BE2C (cell line): Measurements from ENCODE around the gene TGM4.

Source experiments
- DNase-seq: peaks from one replicate; pipeline ENCODE4 v3.0.0-alpha.2; 2020
- H3K27me3 ChIP-seq: fragments of 250-450 bp; sonication (Bioruptor Pico); 2 replicates; pipeline ENCODE4 v1.5.1; 2020; ENCODE audit warnings: mild to moderate bottlenecking
- H3K36me3 ChIP-seq: fragments of 250-450 bp; sonication (Bioruptor Pico); 2 replicates; pipeline ENCODE4 v1.5.1; 2020; ENCODE audit warnings: mild to moderate bottlenecking
- H3K4me1 ChIP-seq: fragments of 250-450 bp; sonication (Bioruptor Pico); 2 replicates; pipeline ENCODE4 v1.5.1; 2020
- H3K4me3 ChIP-seq: 2 replicates; pipeline ENCODE4 v1.5.1; 2011; ENCODE audit warnings: low read depth, low read length
- H3K9me3 ChIP-seq: fragments of 250-450 bp; sonication (Bioruptor Pico); 2 replicates; pipeline ENCODE4 v1.5.1; 2020
- TF ChIP-seq, protein P1 (sequence below): IDR thresholded peaks from 2 replicates; pipeline ENCODE4 v1.5.1; 2012; ENCODE audit warnings: mild to moderate bottlenecking, low read depth, low read length

TGM4 gene

DNA sequence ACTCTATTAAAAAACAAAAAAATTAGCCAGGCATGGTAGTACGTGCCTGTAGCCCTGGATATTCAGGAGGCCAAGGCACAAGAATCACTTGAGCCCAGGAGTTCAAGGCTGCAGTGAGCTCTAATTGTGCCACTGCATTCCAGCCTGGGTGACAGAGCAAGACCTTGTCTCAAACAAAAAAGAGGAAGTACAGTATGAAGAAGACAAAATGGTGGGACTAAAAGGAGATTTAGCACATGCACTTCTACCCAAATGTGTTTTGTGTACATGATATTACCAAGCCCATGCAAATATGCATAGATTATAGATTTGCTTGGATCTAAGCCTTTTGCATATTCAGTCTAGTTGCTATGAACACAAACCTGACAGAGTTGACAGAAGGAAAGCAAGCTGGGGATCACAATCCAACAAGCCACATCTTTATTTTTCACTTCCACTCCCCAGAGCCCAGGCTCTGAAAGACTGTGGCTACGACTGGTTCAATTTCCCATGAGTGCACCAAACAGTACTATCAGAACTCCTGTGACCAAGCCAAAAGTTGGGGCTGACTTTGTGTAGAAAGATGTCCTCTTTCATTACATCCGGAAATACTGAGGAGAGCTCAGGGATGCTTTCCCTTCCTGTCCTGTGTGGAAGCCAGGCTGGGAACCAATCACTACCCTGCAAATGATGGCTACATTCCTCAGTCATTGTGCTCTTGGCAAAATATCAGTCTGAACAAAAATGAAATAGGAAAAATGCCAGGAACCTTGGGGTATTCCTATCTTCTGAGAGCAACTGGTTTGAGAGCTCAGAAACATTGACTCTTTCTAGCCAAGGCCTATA is 49.4 kb downstream of the TGM4 start:
- TF ChIP-seq, protein P1, sequence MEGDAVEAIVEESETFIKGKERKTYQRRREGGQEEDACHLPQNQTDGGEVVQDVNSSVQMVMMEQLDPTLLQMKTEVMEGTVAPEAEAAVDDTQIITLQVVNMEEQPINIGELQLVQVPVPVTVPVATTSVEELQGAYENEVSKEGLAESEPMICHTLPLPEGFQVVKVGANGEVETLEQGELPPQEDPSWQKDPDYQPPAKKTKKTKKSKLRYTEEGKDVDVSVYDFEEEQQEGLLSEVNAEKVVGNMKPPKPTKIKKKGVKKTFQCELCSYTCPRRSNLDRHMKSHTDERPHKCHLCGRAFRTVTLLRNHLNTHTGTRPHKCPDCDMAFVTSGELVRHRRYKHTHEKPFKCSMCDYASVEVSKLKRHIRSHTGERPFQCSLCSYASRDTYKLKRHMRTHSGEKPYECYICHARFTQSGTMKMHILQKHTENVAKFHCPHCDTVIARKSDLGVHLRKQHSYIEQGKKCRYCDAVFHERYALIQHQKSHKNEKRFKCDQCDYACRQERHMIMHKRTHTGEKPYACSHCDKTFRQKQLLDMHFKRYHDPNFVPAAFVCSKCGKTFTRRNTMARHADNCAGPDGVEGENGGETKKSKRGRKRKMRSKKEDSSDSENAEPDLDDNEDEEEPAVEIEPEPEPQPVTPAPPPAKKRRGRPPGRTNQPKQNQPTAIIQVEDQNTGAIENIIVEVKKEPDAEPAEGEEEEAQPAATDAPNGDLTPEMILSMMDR: no peak
- no peaks in the 10 kb centered on the region for H3K4me1 ChIP-seq
- no peaks in the 10 kb centered on the region for H3K36me3 ChIP-seq
- no peak overlapping the region for H3K4me3 ChIP-seq
- H3K27me3 ChIP-seq: no peaks in the 10 kb centered on the region
- DNase-seq: no peak
- no peaks in the 10 kb centered on the region for H3K9me3 ChIP-seq

- TF ChIP-seq, protein P1: no peak
- Histone ChIP-seq H3K4me1 (no peaks in the 10 kb centered on the region), H3K4me3 (no peak overlapping the region), H3K36me3 (no peaks in the 10 kb centered on the region), H3K27me3 (no peaks in the 10 kb centered on the region), H3K9me3 (no peaks in the 10 kb centered on the region)
- no peak for DNase-seq
Observed at GRCh38 chr3:44924457-44925084, 50.2 kb downstream of the TGM4 start.

DNA sequence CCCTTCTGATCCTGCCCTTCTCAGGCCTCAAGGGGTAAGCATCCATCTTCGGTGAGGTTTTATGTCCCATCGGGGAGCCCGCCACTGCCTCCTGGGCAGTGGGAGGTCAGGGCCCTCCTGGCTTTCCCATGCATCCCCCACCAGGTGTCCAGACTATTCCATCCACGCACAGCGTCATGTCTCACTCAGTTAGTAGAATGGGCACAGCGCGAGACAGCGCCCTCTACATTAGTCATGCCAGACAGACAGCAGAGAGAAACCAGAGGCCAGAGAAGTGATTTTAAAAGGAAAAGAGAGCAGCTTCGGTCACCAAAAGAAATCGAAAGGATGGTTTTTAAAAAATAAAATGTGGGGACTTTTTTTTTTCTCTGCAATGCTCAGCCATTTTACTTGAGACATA is 51.8 kb downstream of the TGM4 start:
- no peaks in the 10 kb centered on the region for H3K36me3 ChIP-seq
- DNase-seq: no peak
- no peaks in the 10 kb centered on the region for H3K9me3 ChIP-seq
- no peaks in the 10 kb centered on the region for H3K27me3 ChIP-seq
- TF ChIP-seq, protein P1: no peak
- no peak overlapping the region for H3K4me3 ChIP-seq
- H3K4me1 ChIP-seq: no peaks in the 10 kb centered on the region

GRCh38 chr3:44926921-44927320 is 52.5 kb downstream of the TGM4 start:
- no peaks in the 10 kb centered on the region for H3K9me3 ChIP-seq
- H3K27me3 ChIP-seq: no peaks in the 10 kb centered on the region
- H3K36me3 ChIP-seq: no peaks in the 10 kb centered on the region
- H3K4me1 ChIP-seq: no peaks in the 10 kb centered on the region
- TF ChIP-seq, protein P1: no peak
- DNase-seq: no peak
- H3K4me3 ChIP-seq: no peak overlapping the region

DNA sequence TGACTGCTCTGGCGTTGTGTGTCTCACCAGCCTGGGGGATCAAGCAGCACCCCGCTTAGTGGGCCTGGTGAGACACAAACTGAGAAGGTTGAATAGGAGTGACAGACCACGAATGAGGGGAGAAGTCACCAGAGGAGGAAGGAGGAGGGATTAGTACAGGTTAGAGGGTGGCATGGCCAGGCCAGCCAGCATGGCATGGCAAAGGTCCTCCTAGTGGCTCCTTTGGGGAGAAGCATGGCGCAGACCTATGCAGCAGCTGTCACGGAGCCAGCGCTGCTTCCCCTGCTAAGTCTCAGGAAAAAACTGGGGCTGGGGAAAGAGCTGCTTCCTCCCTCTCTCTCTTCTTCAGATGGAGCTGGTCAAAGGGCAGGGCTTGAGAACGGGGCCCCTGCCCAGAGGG is 53.0 kb downstream of the TGM4 start:
- Histone ChIP-seq H3K4me3 (no peak overlapping the region), H3K9me3 (no peaks in the 10 kb centered on the region), H3K4me1 (no peaks in the 10 kb centered on the region), H3K27me3 (no peaks in the 10 kb centered on the region), H3K36me3 (no peaks in the 10 kb centered on the region)
- TF ChIP-seq, protein P1: no peak
- DNase-seq: no peak

GRCh38 chr3:44929782-44930181 is 55.4 kb downstream of the TGM4 start:
- TF ChIP-seq, protein P1: no peak
- no peaks in the 10 kb centered on the region for H3K36me3 ChIP-seq
- no peaks in the 10 kb centered on the region for H3K27me3 ChIP-seq

More at GRCh38 chr3:44929782-44930181, 55.4 kb downstream of the TGM4 start:
- H3K4me3 ChIP-seq: no peak overlapping the region
- DNase-seq: no peak
- H3K4me1 ChIP-seq: no peaks in the 10 kb centered on the region
- no peaks in the 10 kb centered on the region for H3K9me3 ChIP-seq
